K562 (cell line): ENCODE measurements around the gene UBE2O. TPM values are rescaled to one million over a fixed set of nuclear protein-coding genes. Genes with fewer than 3 reads are reported as not detected.

ENCODE experiments used
- BRD4 ChIP-seq: fragments of 200-600 bp; sonication (generic); IDR thresholded peaks from 2 replicates; pipeline ENCODE4 v1.6.1; 2017; ENCODE audit warnings: inconsistent platforms
- CTBP1 ChIP-seq: fragments of 450-650 bp; IDR thresholded peaks from 2 replicates; pipeline ENCODE4 v1.6.1; 2016; ENCODE audit warnings: borderline replicate concordance
- FOXK2 ChIP-seq, 2 experiments: fragments of 450-650 bp; IDR thresholded peaks in 1 of 2; conservative IDR thresholded peaks in 1 of 2; 2 replicates each; pipeline ENCODE4 v1.6.1; 2016; ENCODE audit warnings: low read depth in 2 of 2, mild to moderate bottlenecking in 1 of 2
- HLTF ChIP-seq: fragments of 450-650 bp; IDR thresholded peaks from 2 replicates; pipeline ENCODE4 v1.6.1; 2016
- HMG20A ChIP-seq: fragments of 450-650 bp; formaldehyde crosslinking; conservative IDR thresholded peaks from 2 replicates; pipeline ENCODE4 v1.4.0; 2020; ENCODE audit warnings: mild to moderate bottlenecking, mixed read lengths
- HNRNPK ChIP-seq: fragments of 200-400 bp; formaldehyde crosslinking; IDR thresholded peaks from one replicate; pipeline ENCODE4 v1.6.1; 2018; ENCODE audit warnings: mild to moderate bottlenecking, low read depth, low read length; ENCODE audit not compliant: poor library complexity, severe bottlenecking
- KDM5B ChIP-seq: fragments of 200-600 bp; sonication (generic); IDR thresholded peaks from 2 replicates; pipeline ENCODE4 v1.6.1; 2012; ENCODE audit warnings: low read depth, mild to moderate bottlenecking, moderate library complexity, low read length, control low read depth, inconsistent platforms; ENCODE audit not compliant: insufficient replicate concordance
- MAFK ChIP-seq: IDR thresholded peaks from 2 replicates; pipeline ENCODE4 v1.6.1; 2011; ENCODE audit warnings: low read length, improper control_type of control experiment
- NCOA6 ChIP-seq: fragments of 450-650 bp; IDR thresholded peaks from 2 replicates; pipeline ENCODE4 v1.6.1; 2017; ENCODE audit warnings: mild to moderate bottlenecking
- NFXL1 ChIP-seq: fragments of 450-650 bp; formaldehyde crosslinking; IDR thresholded peaks from 2 replicates; pipeline ENCODE4 v1.4.0; 2021; ENCODE audit warnings: mild to moderate bottlenecking
- SETDB1 ChIP-seq: IDR thresholded peaks from one replicate; pipeline ENCODE4 v1.6.1; 2012; ENCODE audit warnings: low read length, control low read depth, inconsistent platforms
- TEAD1 ChIP-seq, 2 experiments: fragments of 450-650 bp in 1 of 2; sonication (generic) in 1 of 2; formaldehyde crosslinking; IDR thresholded peaks; 2 replicates each; pipeline versions ENCODE4 v1.4.0 to v1.8.0; 2020 to 2022; ENCODE audit warnings: mild to moderate bottlenecking in 2 of 2, missing genetic modification reagents in 1 of 2
- YBX1 ChIP-seq: fragments of 450-650 bp; IDR thresholded peaks from 2 replicates; pipeline ENCODE4 v1.7.1; 2016; ENCODE audit warnings: mild to moderate bottlenecking
- YY1 ChIP-seq, 3 experiments: IDR thresholded peaks; 2 replicates each; pipeline ENCODE4 v1.6.1; 2011; ENCODE audit warnings: low read length in 2 of 3, mild to moderate bottlenecking in 2 of 3, moderate library complexity in 2 of 3, borderline replicate concordance in 1 of 3, control low read depth in 1 of 3, low read depth in 1 of 3; ENCODE audit not compliant: insufficient read depth in 3 of 3, insufficient replicate concordance in 2 of 3, control insufficient read depth in 1 of 3, insufficient read length in 1 of 3; ENCODE audit errors: extremely low read depth in 1 of 3
- ZNF263 ChIP-seq: sonication (generic); formaldehyde crosslinking; IDR thresholded peaks from 2 replicates; pipeline ENCODE4 v1.8.0; 2022; ENCODE audit warnings: mild to moderate bottlenecking, missing genetic modification reagents, borderline replicate concordance
- ZNF436 ChIP-seq: fragments of 250-450, 450-650 bp; sonication (Bioruptor Pico); formaldehyde crosslinking; IDR thresholded peaks from 2 replicates; pipeline ENCODE4 v1.7.0; 2020; ENCODE audit warnings: mild to moderate bottlenecking
- ZNF589 ChIP-seq: fragments of 200-800 bp; sonication (Bioruptor generic); IDR thresholded peaks from 2 replicates; pipeline ENCODE4 v1.6.1; 2016; ENCODE audit warnings: low read depth, missing genetic modification characterization, missing compliant biosample characterization
- ZZZ3 ChIP-seq: fragments of 450-650 bp; IDR thresholded peaks from 2 replicates; pipeline ENCODE4 v1.6.1; 2016; ENCODE audit warnings: antibody characterized with exemption, mild to moderate bottlenecking, moderate library complexity
- polyA plus RNA-seq, 8 experiments: library from polyadenylated mRNA; depleted of rRNA in 4 of 8; stranded (reverse) in 5 of 8; unstranded in 3 of 8; fragments of >200 nt; fragmentation: Nextera tagmentation in 2 of 8; fragmentation: Illumina TruSeq in 1 of 8; extraction: Ambion mirVana in 2 of 8; extraction: Trizol in 1 of 8; gene quantifications; 2 replicates each; pipeline versions ENCODE4 v1.2.1 to v1.2.3, GENCODE V29; 2011 to 2014; ENCODE audit warnings: inconsistent platforms in 1 of 8, missing spikeins in 1 of 8
- total RNA-seq, 7 experiments: library from RNA; depleted of rRNA in 6 of 7; stranded (reverse); fragments of >200 nt in 6 of 7; fragmentation: Illumina TruSeq in 2 of 7; extraction: Trizol in 2 of 7; gene quantifications; 2 replicates each; pipeline versions ENCODE4 v1.2.1 to v1.2.3, GENCODE V29; 2011 to 2021; ENCODE audit warnings: low replicate concordance in 1 of 7
- TF ChIP-seq, protein P1 (sequence below): fragments of 450-650 bp; IDR thresholded peaks from 2 replicates; pipeline ENCODE4 v1.6.1; 2016; ENCODE audit warnings: low read depth, mild to moderate bottlenecking, moderate library complexity
- TF ChIP-seq, protein P2 (sequence below): fragments of 250-450 bp; sonication (Bioruptor Pico); IDR thresholded peaks from 2 replicates; pipeline ENCODE4 v1.4.0; 2020; ENCODE audit warnings: mild to moderate bottlenecking

UBE2O gene
- total and polyA plus RNA-seq, 9 of the 15 experiments (the other 6 are each of a cell fraction or from before 2014, with no cell fraction given), result 1.6 to 39.7 (median 13.3) TPM

DNA sequence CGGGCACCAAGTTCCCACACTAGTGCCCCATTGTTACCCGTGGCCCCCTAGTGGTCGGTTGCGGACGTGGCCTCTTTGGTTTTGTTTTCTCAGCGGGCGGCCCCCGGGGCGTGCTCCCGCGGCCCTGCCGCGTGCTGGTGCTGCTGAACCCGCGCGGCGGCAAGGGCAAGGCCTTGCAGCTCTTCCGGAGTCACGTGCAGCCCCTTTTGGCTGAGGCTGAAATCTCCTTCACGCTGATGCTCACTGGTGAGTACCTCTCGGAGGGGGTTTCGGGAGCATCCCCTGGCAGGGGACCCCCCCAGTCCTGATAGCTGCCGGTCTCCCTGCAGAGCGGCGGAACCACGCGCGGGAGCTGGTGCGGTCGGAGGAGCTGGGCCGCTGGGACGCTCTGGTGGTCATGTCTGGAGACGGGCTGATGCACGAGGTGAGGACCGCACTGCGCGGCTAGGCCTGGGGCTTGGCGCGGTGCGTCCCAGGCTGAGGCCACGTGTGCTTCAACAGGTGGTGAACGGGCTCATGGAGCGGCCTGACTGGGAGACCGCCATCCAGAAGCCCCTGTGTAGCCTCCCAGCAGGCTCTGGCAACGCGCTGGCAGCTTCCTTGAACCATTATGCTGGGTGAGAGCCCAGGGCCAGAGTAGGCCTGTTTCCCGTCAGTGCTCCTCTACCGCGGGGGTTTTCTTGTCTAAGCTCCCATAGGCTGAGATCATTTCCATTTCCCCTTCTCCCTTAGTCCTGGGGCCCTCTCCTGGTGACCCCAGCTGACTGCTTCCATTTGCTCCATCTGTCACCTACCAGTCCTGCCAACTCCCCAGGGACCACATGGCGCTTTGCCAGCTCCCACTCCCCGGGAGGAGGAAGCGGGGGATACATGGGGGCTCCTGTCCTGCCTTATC is 66.8 kb downstream of the UBE2O start (continued):
- no peak for TF ChIP-seq ZNF436 (CRISPR knock-in tag)
- TF ChIP-seq YY1 (IDR thresholded peaks at IDR 0.05; ENCODE audit: borderline replicate concordance in 1 of 3, control insufficient read depth in 1 of 3, extremely low read depth in 1 of 3, insufficient read depth in 3 of 3, insufficient read length in 1 of 3, insufficient replicate concordance in 2 of 3, low read depth in 1 of 3, low read length in 2 of 3), result peak in 2 of 3 experiments; percentile 60 to 80
- TF ChIP-seq ZNF263 (CRISPR knock-in tag), result peak; percentile 67
- TF ChIP-seq ZZZ3, result no peak
- TF ChIP-seq FOXK2 (conservative IDR thresholded peaks at IDR 0.05 in 1 of 2, IDR thresholded peaks at IDR 0.05 in 1 of 2; ENCODE audit: low read depth in 2 of 2), result no peak; a peak in 1 of 4 replicates
- TF ChIP-seq ZNF589 (CRISPR knock-in tag), result peak; percentile 70; the same call in 1 of the 2 replicates
- no peak for TF ChIP-seq BRD4
- TF ChIP-seq, protein P1, sequence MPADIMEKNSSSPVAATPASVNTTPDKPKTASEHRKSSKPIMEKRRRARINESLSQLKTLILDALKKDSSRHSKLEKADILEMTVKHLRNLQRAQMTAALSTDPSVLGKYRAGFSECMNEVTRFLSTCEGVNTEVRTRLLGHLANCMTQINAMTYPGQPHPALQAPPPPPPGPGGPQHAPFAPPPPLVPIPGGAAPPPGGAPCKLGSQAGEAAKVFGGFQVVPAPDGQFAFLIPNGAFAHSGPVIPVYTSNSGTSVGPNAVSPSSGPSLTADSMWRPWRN, result peak; percentile 70
- TF ChIP-seq YBX1, result no peak
- no peak for TF ChIP-seq HMG20A (CRISPR knock-in tag)
- TF ChIP-seq, protein P2, sequence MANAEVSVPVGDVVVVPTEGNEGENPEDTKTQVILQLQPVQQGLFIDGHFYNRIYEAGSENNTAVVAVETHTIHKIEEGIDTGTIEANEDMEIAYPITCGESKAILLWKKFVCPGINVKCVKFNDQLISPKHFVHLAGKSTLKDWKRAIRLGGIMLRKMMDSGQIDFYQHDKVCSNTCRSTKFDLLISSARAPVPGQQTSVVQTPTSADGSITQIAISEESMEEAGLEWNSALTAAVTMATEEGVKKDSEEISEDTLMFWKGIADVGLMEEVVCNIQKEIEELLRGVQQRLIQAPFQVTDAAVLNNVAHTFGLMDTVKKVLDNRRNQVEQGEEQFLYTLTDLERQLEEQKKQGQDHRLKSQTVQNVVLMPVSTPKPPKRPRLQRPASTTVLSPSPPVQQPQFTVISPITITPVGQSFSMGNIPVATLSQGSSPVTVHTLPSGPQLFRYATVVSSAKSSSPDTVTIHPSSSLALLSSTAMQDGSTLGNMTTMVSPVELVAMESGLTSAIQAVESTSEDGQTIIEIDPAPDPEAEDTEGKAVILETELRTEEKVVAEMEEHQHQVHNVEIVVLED, result no peak; the same call in 1 of the 2 replicates
- TF ChIP-seq MAFK, result no peak
- TF ChIP-seq HNRNPK, result no peak
- TF ChIP-seq NFXL1 (CRISPR knock-in tag), result no peak
- TF ChIP-seq SETDB1, result no peak
- TF ChIP-seq HLTF, result no peak
- peak; percentile 37 for TF ChIP-seq KDM5B
- TF ChIP-seq TEAD1 (CRISPR knock-in tag; IDR thresholded peaks at IDR 0.05), result peak in 1 of 2 experiments; percentile 84; a peak in 1 of 4 replicates
- peak; percentile 60; the same call in 1 of the 2 replicates for TF ChIP-seq CTBP1
- TF ChIP-seq NCOA6, result no peak
